Limb (tissue), 2 donors: ENCODE measurements around the gene FAM53B.
"Not testable (repeated sequence)": the region's sequence is repeated elsewhere in the genome, so short reads cannot be mapped to it uniquely, and the experiment has no call there.

ENCODE experiments used
- DNase-seq, 2 donors: peaks; one replicate each; pipeline ENCODE4 v3.0.0-alpha.2; 2016; ENCODE audit errors: extremely low spot score in 2 of 2

FAM53B gene

GRCh38 chr10:124744102-124745050 lies at the start of gene FAM53B:
TSS of gene FAM53B (minus strand) at chr10:124744378. CDS start at chr10:124706713, 37,665 bp downstream.
- peak; percentile 81 to 90 for DNase-seq

- DNase-seq: no peak
Observed at GRCh38 chr10:124792998-124793352, 48.8 kb upstream of the FAM53B start.

GRCh38 chr10:124791547-124792348 lies 47.6 kb upstream of the FAM53B start, which contains the start of gene EEF1AKMT2:
TSS of gene EEF1AKMT2 (minus strand) at chr10:124791887. CDS start at chr10:124791833, 54 bp downstream.
- peak; percentile 86 to 94 for DNase-seq

- not testable (repeated sequence) for DNase-seq
Observed at GRCh38 chr10:124782900-124783299, 38.7 kb upstream of the FAM53B start.

- DNase-seq: no peak
Observed at GRCh38 chr10:124768791-124769190, 24.6 kb upstream of the FAM53B start.

GRCh38 chr10:124765256-124765655 lies 21.1 kb upstream of the FAM53B start:
- DNase-seq: no peak

GRCh38 chr10:124763267-124763666 lies 19.1 kb upstream of the FAM53B start:
- DNase-seq: no peak

- DNase-seq: no peak
Observed at GRCh38 chr10:124762281-124762680, 18.1 kb upstream of the FAM53B start.

- no peak for DNase-seq
Observed at GRCh38 chr10:124756156-124756903, 12.2 kb upstream of the FAM53B start.

GRCh38 chr10:124755581-124755980 lies 11.4 kb upstream of the FAM53B start:
- no peak for DNase-seq

GRCh38 chr10:124754227-124754626 lies 10.0 kb upstream of the FAM53B start:
- no peak for DNase-seq

GRCh38 chr10:124748953-124749645 lies 4.9 kb upstream of the FAM53B start:
- DNase-seq: no peak

- no peak for DNase-seq
Observed at GRCh38 chr10:124748166-124748565, 4.0 kb upstream of the FAM53B start.

GRCh38 chr10:124747745-124748144 lies 3.6 kb upstream of the FAM53B start:
- DNase-seq: no peak

GRCh38 chr10:124746992-124747391 lies 2.8 kb upstream of the FAM53B start:
- no peak for DNase-seq

GRCh38 chr10:124746447-124746846 lies 2.3 kb upstream of the FAM53B start:
- DNase-seq: not testable (repeated sequence)

- DNase-seq: peak in 1 of 2 donors; percentile 67
Observed at GRCh38 chr10:124745673-124746072, 1.5 kb upstream of the FAM53B start.

- DNase-seq: no peak
Observed at GRCh38 chr10:124745252-124745651, 1.1 kb upstream of the FAM53B start.

GRCh38 chr10:124743191-124744101 lies 732 bp downstream of the FAM53B start:
- DNase-seq: peak in 1 of 2 donors; percentile 69
